H1 (cell line): Measurements from ENCODE around the gene APOBEC2. TPM values are rescaled to one million over a fixed set of nuclear protein-coding genes. Genes with fewer than 3 reads are reported as not detected.

Source experiments
- CHD7 ChIP-seq: fragments of 300-600 bp; sonication (generic); IDR thresholded peaks from 2 replicates; pipeline ENCODE4 v1.7.1; 2012; ENCODE audit warnings: low read length, moderate library complexity, mild to moderate bottlenecking, inconsistent platforms; ENCODE audit not compliant: insufficient replicate concordance
- CTBP2 ChIP-seq: IDR thresholded peaks from 2 replicates; pipeline ENCODE4 v1.7.0; 2011; ENCODE audit warnings: borderline replicate concordance, mild to moderate bottlenecking, moderate library complexity, mixed read lengths, low read length; ENCODE audit not compliant: insufficient read depth, insufficient read length
- HDAC2 ChIP-seq, 2 experiments: fragments of 300-600 bp in 1 of 2; sonication (generic) in 1 of 2; IDR thresholded peaks; 2 replicates each; pipeline ENCODE4 v1.6.1; 2011 to 2012; ENCODE audit warnings: low read depth in 2 of 2, low read length in 2 of 2, mild to moderate bottlenecking in 2 of 2, moderate library complexity in 2 of 2, borderline replicate concordance in 1 of 2, inconsistent platforms in 1 of 2
- NANOG ChIP-seq: IDR thresholded peaks from 2 replicates; pipeline ENCODE4 v1.6.1; 2011; ENCODE audit warnings: low read length, low read depth, mild to moderate bottlenecking, inconsistent platforms; ENCODE audit not compliant: insufficient read depth, poor library complexity, severe bottlenecking
- NRF1 ChIP-seq: IDR thresholded peaks from 2 replicates; pipeline ENCODE4 v1.6.1; 2011; ENCODE audit warnings: mild to moderate bottlenecking, low read depth, low read length, improper control_type of control experiment
- SIN3A ChIP-seq, 2 experiments: IDR thresholded peaks in 1 of 2; conservative IDR thresholded peaks in 1 of 2; 2 replicates each; pipeline ENCODE4 v1.6.1; 2011 to 2012; ENCODE audit warnings: low read length in 2 of 2, improper control_type of control experiment in 1 of 2, low read depth in 1 of 2, mild to moderate bottlenecking in 1 of 2
- TAF1 ChIP-seq: IDR thresholded peaks from 2 replicates; pipeline ENCODE4 v1.6.1; 2011; ENCODE audit warnings: mild to moderate bottlenecking, low read depth, low read length
- TBP ChIP-seq: IDR thresholded peaks from 2 replicates; pipeline ENCODE4 v1.6.1; 2011; ENCODE audit warnings: low read depth, low read length, improper control_type of control experiment
- USF2 ChIP-seq: IDR thresholded peaks from 2 replicates; pipeline ENCODE4 v1.6.1; 2011; ENCODE audit warnings: low read length, improper control_type of control experiment
- polyA plus RNA-seq, 7 experiments: library from polyadenylated mRNA; depleted of rRNA in 3 of 7; stranded (reverse) in 5 of 7; unstranded in 2 of 7; fragments of >200 nt in 5 of 7; fragments of 200-250 nt in 2 of 7; gene quantifications; 1 replicate in 5 of 7; 2 replicates in 1 of 7; 4 replicates in 1 of 7; pipeline versions ENCODE4 v1.2.1 to v1.2.3, GENCODE V29; 2011 to 2013; ENCODE audit warnings: missing spikeins in 2 of 7, mixed read lengths in 2 of 7
- total RNA-seq: library from RNA; stranded (reverse); fragmentation: NEBNext Ultra II Directional; extraction: Animal tissue kit (Norgen Biotek cat#: 25700); gene quantifications from 2 replicates; pipeline ENCODE4 v1.2.1, GENCODE V29; 2021

The APOBEC2 gene
- total and polyA plus RNA-seq, 2 of the 8 experiments (the other 6 are each of a cell fraction or from before 2014, with no cell fraction given) = not detected

DNA sequence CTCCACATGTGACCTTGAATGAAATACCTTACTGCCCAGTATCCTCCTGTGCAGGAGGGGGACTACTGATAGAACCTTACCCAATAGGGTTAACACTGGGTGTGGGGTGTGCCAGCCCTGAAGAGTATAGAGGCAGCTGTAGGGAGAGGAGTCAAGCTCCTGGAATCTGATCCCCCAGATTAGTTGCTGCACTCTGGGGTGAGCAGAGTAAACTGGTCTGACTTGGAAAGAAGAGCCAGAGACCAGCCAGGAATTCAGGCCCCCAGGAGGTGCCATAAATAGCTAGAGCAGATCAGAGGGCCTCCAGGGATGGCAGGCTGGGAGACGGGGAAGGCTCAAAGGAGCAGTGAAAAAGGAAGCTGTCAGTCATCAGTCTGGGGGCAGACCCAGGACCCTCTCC, 3.5 kb upstream of the APOBEC2 start (continued):
- TF ChIP-seq CHD7 (no peak), NRF1 (no peak), NANOG (no peak), SIN3A (conservative IDR thresholded peaks at IDR 0.05 in 1 of 2, IDR thresholded peaks at IDR 0.05 in 1 of 2; ENCODE audit: low read depth in 1 of 2, low read length in 2 of 2) (no peak), TBP (no peak), TAF1 (no peak), HDAC2 (IDR thresholded peaks at IDR 0.05; ENCODE audit: borderline replicate concordance in 1 of 2, low read depth in 2 of 2, low read length in 2 of 2) (no peak), USF2 (no peak), CTBP2 (no peak)
